Endothelial cell (in vitro differentiated cells): ENCODE results near the gene LDLRAP1. TPM values are rescaled to one million over a fixed set of nuclear protein-coding genes. Genes with fewer than 3 reads are reported as not detected.

Experiments
- DNase-seq: peaks from one replicate; pipeline ENCODE4 v3.0.0; 2021; ENCODE audit warnings: low spot score
- H3K27ac Mint-ChIP-seq: one replicate; pipeline ENCODE4 v1.8.0; 2021; ENCODE audit warnings: mixed read lengths, inconsistent platforms; ENCODE audit not compliant: unreplicated experiment
- H3K27me3 Mint-ChIP-seq: one replicate; pipeline ENCODE4 v1.8.0; 2021; ENCODE audit warnings: mild to moderate bottlenecking, moderate library complexity, mixed read lengths, inconsistent platforms; ENCODE audit not compliant: unreplicated experiment
- H3K36me3 Mint-ChIP-seq: one replicate; pipeline ENCODE4 v1.8.0; 2021; ENCODE audit warnings: mild to moderate bottlenecking, low read depth, mixed read lengths, inconsistent platforms; ENCODE audit not compliant: unreplicated experiment
- H3K4me1 Mint-ChIP-seq: one replicate; pipeline ENCODE4 v1.8.0; 2021; ENCODE audit warnings: mild to moderate bottlenecking, mixed read lengths, inconsistent platforms; ENCODE audit not compliant: unreplicated experiment
- H3K4me3 Mint-ChIP-seq: one replicate; pipeline ENCODE4 v1.8.0; 2021; ENCODE audit warnings: mild to moderate bottlenecking, mixed read lengths, inconsistent platforms; ENCODE audit not compliant: unreplicated experiment
- H3K9me3 Mint-ChIP-seq: one replicate; pipeline ENCODE4 v1.8.0; 2021; ENCODE audit warnings: mixed read lengths, inconsistent platforms; ENCODE audit not compliant: unreplicated experiment
- total RNA-seq: library from RNA; stranded (reverse); fragmentation: NEBNext Ultra II Directional; extraction: Animal tissue kit (Norgen Biotek cat#: 25700); gene quantifications from one replicate; pipeline ENCODE4 v1.2.1, GENCODE V29; 2021; ENCODE audit not compliant: unreplicated experiment
- TF ChIP-seq, protein P1 (sequence below): fragments of 200-600 bp; sonication (generic); IDR thresholded peaks from one replicate; pipeline ENCODE4 v1.5.0; 2021; ENCODE audit warnings: antibody characterized with exemption; ENCODE audit not compliant: unreplicated experiment

The LDLRAP1 gene
- total RNA-seq, 1 donor from 2014 or later: 23.5 TPM

DNA sequence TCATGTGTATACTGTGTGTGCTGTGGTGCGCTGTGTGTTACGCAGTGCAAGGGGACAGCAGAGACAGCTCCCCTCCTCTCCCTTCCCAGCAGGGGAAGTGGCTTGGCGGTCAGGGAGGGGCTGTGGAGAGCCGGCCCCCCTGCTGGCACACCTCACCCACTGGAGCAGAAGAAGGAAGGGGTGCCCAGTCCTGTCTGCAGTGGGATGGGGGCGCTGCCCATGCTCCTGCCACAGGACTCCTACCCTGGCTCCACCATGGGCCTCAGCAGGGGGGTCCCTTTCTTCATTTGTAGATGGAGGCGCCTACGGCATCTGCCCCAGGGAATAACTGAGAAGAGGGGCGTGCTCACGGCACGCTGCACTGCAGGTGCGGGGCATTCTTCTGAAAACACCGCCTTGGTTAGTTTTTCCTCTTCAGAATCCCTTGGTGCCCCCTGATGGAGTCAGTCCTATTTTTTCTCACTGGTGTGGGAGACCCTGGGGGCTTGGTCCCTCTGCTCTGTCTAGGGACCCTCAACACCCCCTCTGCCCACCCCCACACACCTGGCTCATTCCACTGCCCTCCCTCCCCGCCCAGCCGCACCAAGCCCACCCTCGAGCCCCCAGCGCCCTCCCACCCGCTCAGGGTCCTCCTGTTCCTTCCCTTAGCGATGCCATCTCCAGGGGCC, 13.8 kb upstream of the LDLRAP1 start:
- no peak overlapping the region for H3K4me3 Mint-ChIP-seq
- no peak overlapping the region for H3K27ac Mint-ChIP-seq
- H3K27me3 Mint-ChIP-seq: peaks cover 6% of the 10 kb centered on the region
- H3K9me3 Mint-ChIP-seq: no peaks in the 10 kb centered on the region
- TF ChIP-seq, protein P1, sequence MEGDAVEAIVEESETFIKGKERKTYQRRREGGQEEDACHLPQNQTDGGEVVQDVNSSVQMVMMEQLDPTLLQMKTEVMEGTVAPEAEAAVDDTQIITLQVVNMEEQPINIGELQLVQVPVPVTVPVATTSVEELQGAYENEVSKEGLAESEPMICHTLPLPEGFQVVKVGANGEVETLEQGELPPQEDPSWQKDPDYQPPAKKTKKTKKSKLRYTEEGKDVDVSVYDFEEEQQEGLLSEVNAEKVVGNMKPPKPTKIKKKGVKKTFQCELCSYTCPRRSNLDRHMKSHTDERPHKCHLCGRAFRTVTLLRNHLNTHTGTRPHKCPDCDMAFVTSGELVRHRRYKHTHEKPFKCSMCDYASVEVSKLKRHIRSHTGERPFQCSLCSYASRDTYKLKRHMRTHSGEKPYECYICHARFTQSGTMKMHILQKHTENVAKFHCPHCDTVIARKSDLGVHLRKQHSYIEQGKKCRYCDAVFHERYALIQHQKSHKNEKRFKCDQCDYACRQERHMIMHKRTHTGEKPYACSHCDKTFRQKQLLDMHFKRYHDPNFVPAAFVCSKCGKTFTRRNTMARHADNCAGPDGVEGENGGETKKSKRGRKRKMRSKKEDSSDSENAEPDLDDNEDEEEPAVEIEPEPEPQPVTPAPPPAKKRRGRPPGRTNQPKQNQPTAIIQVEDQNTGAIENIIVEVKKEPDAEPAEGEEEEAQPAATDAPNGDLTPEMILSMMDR: no peak
- H3K4me1 Mint-ChIP-seq: peaks cover 11% of the 10 kb centered on the region
- DNase-seq: no peak
- H3K36me3 Mint-ChIP-seq: peaks cover 4% of the 10 kb centered on the region

DNA sequence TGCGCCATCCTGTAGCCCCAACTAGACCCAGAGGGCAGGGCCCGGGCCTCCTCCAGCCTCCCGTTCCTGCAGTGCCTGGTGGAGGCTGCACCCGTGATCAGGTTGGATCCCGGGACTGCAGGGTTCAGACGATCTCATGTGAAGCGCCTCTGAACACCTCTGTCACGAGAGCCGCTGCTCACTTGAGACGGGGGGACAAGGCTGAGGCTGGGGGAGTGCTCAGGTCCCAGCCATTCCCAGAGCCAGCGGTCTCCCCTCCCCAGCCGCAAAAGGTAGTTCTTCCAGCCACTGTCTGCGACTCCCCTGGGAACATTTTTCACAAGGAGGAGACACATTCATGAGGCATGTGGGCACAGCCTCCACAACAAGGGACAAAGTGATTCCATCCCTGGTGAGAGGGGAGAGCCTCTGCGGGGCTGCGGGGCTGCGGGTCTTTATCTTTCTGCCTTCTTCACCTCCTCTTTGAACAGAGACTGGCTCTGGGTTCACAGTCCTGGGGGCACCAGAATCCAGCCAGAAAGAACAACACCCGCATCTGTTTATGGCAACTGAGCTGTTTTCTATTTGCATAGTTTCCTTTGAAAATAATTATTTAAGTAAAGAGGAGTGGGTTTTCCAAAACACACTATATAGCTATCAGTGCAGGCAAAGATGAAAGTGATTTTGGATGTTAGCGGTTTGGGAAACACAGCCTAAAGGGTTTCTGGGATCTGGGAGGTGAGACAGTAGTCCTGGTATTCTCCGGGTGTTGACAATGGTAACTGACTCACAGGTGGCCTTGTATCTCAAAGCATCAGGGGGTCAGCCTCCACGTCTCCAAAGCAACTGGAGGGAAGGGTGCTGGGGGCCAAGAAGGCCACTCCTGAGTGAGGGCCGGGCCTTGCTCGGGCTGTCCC, 13.0 kb upstream of the LDLRAP1 start:
- Mint-ChIP-seq H3K9me3 (no peaks in the 10 kb centered on the region), H3K27ac (no peak overlapping the region), H3K36me3 (no peaks in the 10 kb centered on the region), H3K4me3 (no peak overlapping the region), H3K27me3 (peaks cover 4% of the 10 kb centered on the region), H3K4me1 (peaks cover 11% of the 10 kb centered on the region)
- DNase-seq: no peak
- TF ChIP-seq, protein P1: no peak

DNA sequence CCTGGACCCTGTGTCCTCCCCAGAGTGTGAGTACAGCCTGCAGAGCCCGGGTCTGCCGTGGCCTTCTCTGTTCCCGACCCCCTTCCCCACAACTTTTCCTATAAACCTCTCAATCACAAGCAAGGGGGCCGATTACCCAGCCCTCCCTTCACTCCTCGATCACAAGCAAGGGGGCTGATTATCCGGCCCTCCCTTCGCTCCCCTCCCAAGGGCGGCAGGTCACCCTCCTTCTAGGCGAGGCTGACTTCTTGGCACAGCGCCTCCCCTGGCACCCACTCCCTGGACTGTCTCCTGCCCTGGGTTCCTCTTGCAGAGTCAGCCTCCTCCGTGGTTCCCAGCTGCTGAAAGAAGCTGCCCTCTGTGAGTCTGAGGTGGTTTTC, 12.3 kb upstream of the LDLRAP1 start:
- TF ChIP-seq, protein P1: no peak
- Mint-ChIP-seq H3K36me3 (no peaks in the 10 kb centered on the region), H3K9me3 (no peaks in the 10 kb centered on the region), H3K27me3 (peaks cover 2% of the 10 kb centered on the region), H3K4me3 (no peak overlapping the region), H3K27ac (no peak overlapping the region), H3K4me1 (peaks cover 11% of the 10 kb centered on the region)
- DNase-seq: no peak

DNA sequence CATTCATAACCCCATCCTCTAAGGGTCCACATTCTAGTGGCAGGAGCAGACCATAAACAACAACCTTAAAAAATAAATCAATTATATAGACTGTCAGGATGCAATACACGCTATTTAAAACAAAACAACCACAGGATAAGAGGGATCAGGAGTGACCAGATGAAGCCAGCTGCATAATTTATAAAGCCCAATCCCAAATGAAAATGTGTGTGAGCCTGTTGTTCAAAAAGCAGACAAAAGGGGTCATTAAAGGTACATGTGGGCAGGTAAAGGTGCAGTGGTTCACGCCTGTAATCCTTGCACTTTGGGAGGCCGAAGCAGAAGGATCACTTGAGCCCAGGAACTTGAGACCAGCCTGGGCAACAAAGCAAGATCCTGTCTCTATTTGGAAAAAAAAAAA, 10.4 kb upstream of the LDLRAP1 start:
- DNase-seq: no peak
- peaks cover 2% of the 10 kb centered on the region for H3K27me3 Mint-ChIP-seq
- no peaks in the 10 kb centered on the region for H3K36me3 Mint-ChIP-seq
- H3K4me1 Mint-ChIP-seq: peaks cover 11% of the 10 kb centered on the region
- TF ChIP-seq, protein P1: no peak
- no peak overlapping the region for H3K4me3 Mint-ChIP-seq
- H3K9me3 Mint-ChIP-seq: no peaks in the 10 kb centered on the region
- H3K27ac Mint-ChIP-seq: no peak overlapping the region
